Measurements from ENCODE around the gene COG8.

Gene COG8

GRCh38 chr16:69378036-69378435 is 38.7 kb upstream of the COG8 start:
- Histone ChIP-seq H3K9ac (ENCODE audit: low read length) (no peak overlapping the region), H3F3A (ENCODE audit: insufficient read depth) (peaks cover 8% of the 10 kb centered on the region; the same call in 1 of the 2 replicates), H3K9me3 (ENCODE audit: insufficient read depth, low read length) (no peaks in the 10 kb centered on the region), H3K27me3 (ENCODE audit: low read length) (no peaks in the 10 kb centered on the region), H4K20me1 (ENCODE audit: low read depth, low read length) (no peaks in the 10 kb centered on the region), H2AFZ (ENCODE audit: low read depth, low read length, severe bottlenecking) (no peak overlapping the region), H3K4me2 (ENCODE audit: low read depth, low read length, poor library complexity, severe bottlenecking) (no peak overlapping the region), H3K9me2 (replicated peaks; ENCODE audit: insufficient read depth, low read length) (no peaks in the 10 kb centered on the region), H3K27ac (ENCODE audit: low read depth, low read length) (no peak overlapping the region), H3K4me3 (ENCODE audit: insufficient read depth, low read length, poor library complexity, severe bottlenecking) (no peak overlapping the region), H3K36me3 (ENCODE audit: low read length) (peaks cover 20% of the 10 kb centered on the region), H3K79me2 (ENCODE audit: insufficient read depth, low read length) (peaks cover 21% of the 10 kb centered on the region)
- no peak for TF ChIP-seq EZH2phosphoT487 (conservative IDR thresholded peaks at IDR 0.05; ENCODE audit: low read length)
- TF ChIP-seq CTCF (IDR thresholded peaks at IDR 0.05; ENCODE audit: insufficient read depth, low read length, poor library complexity, severe bottlenecking): no peak

DNA sequence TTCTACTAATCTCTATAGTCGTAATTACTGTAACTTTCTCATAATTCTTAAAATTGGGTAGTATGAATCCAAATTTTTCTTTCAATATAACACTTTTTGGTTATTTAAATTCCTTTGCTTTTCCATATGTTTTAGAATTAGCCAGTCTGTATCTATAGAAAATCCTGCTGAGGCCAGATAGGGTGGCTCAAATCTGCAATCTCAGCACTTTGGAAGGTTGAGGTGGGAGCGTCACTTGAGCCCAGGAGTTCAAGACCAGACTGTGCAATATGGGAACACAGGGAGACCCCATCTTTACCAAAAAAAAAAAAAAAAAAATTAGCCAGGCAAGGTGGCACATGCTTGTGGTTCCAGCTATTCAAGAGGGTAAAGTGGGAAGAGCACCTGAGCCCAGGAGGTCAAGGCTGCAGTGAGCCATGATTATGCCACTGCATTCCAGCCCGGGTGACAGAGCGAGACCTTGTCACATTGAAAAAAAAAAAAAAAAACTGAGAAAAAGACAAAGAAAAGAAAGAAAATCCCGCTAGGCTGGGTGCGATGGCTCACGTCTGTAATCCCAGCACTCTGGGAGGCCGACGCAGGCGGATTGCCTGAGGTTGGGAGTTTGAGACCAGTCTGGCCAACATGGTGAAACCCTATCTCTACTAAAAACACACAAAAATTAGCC is 37.2 kb upstream of the COG8 start:
- H3K36me3 ChIP-seq (ENCODE audit: low read length): peaks cover 5% of the 10 kb centered on the region
- peaks cover 6% of the 10 kb centered on the region; the same call in 1 of the 2 replicates for H3K79me2 ChIP-seq (ENCODE audit: insufficient read depth, low read length)

GRCh38 chr16:69373019-69373418 is 33.7 kb upstream of the COG8 start:
- no peaks in the 10 kb centered on the region for H3K79me2 ChIP-seq (ENCODE audit: insufficient read depth, low read length)
- H3K9me2 ChIP-seq (replicated peaks; ENCODE audit: insufficient read depth, low read length): no peaks in the 10 kb centered on the region
- no peak overlapping the region for H3K9ac ChIP-seq (ENCODE audit: low read length)

More for the DNA sequence above, 37.2 kb upstream of the COG8 start:
- Histone ChIP-seq H3F3A (ENCODE audit: insufficient read depth) (peaks cover 10% of the 10 kb centered on the region; the same call in 1 of the 2 replicates), H2AFZ (ENCODE audit: low read depth, low read length, severe bottlenecking) (no peak overlapping the region), H4K20me1 (ENCODE audit: low read depth, low read length) (no peaks in the 10 kb centered on the region), H3K4me2 (ENCODE audit: low read depth, low read length, poor library complexity, severe bottlenecking) (no peak overlapping the region), H3K9ac (ENCODE audit: low read length) (no peak overlapping the region), H3K27me3 (ENCODE audit: low read length) (no peaks in the 10 kb centered on the region), H3K9me3 (ENCODE audit: insufficient read depth, low read length) (no peaks in the 10 kb centered on the region), H3K9me2 (replicated peaks; ENCODE audit: insufficient read depth, low read length) (no peaks in the 10 kb centered on the region), H3K27ac (ENCODE audit: low read depth, low read length) (no peak overlapping the region), H3K4me3 (ENCODE audit: insufficient read depth, low read length, poor library complexity, severe bottlenecking) (no peak overlapping the region)
- no peak for TF ChIP-seq CTCF (IDR thresholded peaks at IDR 0.05; ENCODE audit: insufficient read depth, low read length, poor library complexity, severe bottlenecking)
- no peak for TF ChIP-seq EZH2phosphoT487 (conservative IDR thresholded peaks at IDR 0.05; ENCODE audit: low read length)

More at GRCh38 chr16:69373019-69373418, 33.7 kb upstream of the COG8 start:
- TF ChIP-seq CTCF (IDR thresholded peaks at IDR 0.05; ENCODE audit: insufficient read depth, low read length, poor library complexity, severe bottlenecking) (no peak), EZH2phosphoT487 (conservative IDR thresholded peaks at IDR 0.05; ENCODE audit: low read length) (no peak)
- Histone ChIP-seq H3K27ac (ENCODE audit: low read depth, low read length) (peak overlapping the region; percentile 4; the same call in 1 of the 2 replicates), H3K9me3 (ENCODE audit: insufficient read depth, low read length) (no peaks in the 10 kb centered on the region), H3K36me3 (ENCODE audit: low read length) (peaks cover 15% of the 10 kb centered on the region), H2AFZ (ENCODE audit: low read depth, low read length, severe bottlenecking) (no peak overlapping the region), H3K27me3 (ENCODE audit: low read length) (no peaks in the 10 kb centered on the region), H4K20me1 (ENCODE audit: low read depth, low read length) (no peaks in the 10 kb centered on the region), H3K4me2 (ENCODE audit: low read depth, low read length, poor library complexity, severe bottlenecking) (no peak overlapping the region), H3K4me3 (ENCODE audit: insufficient read depth, low read length, poor library complexity, severe bottlenecking) (no peak overlapping the region), H3F3A (ENCODE audit: insufficient read depth) (peaks cover 10% of the 10 kb centered on the region; the same call in 1 of the 2 replicates)

Measured in SU-DHL-6 (cell line).